HG02938 (cell line): Measurements from ENCODE around the gene RTL10.
A peak's percentile ranks its signal among the peaks of the same experiment; 100 is the strongest.

Source experiments
- ATAC-seq: cut with Tn5 transposase; IDR thresholded peaks from one replicate; pipeline ENCODE4 v1.9.1; 2021; ENCODE audit warnings: mild to moderate bottlenecking, moderate library complexity; ENCODE audit not compliant: unreplicated experiment

RTL10 gene

DNA sequence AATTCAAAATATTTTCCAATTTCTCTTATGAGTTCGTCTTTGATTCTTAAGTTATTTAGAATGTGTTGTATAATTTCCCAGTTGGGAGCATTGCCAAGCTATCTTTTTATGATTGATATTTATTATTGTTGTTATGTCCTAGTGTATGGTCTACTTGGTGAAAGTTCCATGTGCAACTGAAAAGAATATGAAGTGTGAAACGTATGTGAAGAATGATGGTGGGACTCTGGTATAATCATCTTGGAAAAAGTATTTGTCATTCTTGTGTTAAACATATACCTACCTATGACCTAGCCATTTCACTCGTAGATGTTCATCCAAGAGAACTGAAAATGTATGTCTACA is 12.0 kb upstream of the RTL10 start:
- ATAC-seq, result no peak

DNA sequence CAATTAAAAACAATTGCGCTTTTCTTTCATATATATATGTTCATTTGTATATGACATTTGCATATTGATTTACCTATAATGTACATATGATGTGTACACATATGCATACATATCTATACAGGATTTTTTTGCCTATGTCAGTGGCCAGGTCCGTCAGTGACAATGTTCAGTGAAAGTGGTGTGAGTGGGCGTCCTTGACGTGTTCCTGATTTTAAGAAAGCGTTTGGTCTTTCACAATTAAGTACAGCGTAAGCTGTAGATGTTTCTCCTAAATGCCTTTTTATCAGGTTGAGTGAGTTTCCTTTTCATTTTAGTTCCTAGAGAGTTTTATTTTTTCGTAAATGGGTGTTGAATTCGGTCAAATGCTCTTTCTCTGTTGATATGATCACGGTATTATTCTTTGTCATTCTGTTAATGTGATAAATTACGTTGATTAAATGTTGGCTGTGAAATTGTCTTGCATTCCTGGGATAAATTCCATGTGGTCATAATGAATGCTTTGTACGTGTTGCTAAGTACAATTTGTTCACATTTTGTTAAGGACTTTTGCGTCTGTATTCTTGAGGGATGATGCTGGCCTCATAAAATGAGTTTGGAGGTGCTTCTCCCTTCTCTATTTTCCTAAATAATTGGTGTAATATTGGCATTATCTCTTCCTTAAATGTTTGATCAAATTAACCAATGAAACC is 10.6 kb upstream of the RTL10 start:
- ATAC-seq, result no peak

- no peak for ATAC-seq
Observed at GRCh38 chr22:19864538-19865106, 9.9 kb upstream of the RTL10 start.

GRCh38 chr22:19863571-19863970 is 8.9 kb upstream of the RTL10 start:
- no peak for ATAC-seq

GRCh38 chr22:19862619-19863246 is 8.1 kb upstream of the RTL10 start:
- ATAC-seq, result no peak

DNA sequence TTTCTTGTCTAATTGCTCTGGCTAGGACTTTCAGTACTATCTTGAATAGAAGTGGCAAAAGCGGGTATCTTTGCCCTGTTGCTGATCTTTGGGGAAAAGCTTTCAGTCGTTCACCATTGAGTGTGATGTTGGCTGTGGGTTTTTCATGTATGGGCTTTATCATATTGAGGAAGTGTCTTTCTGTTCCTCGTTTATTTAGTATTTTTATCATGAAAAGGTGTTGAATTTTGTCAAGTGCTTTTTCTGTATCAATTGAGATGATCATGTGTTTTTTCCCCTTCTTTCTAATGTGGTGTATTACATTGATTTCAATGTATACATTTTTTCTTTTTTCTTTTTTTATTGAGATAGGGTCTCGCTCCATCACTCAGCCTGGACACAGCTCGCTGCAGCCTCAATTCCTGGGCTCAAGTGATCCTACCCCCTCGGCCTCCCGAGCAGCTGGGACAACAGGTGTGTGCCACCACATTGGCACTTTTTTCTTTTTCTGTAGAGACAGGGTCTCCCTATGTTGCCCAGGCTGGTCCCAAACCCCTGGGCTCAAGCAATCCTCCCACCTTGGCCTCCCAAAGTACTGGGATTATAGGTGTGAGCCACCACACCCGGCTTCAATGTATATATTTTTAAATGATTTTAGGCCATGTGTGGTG is 5.3 kb upstream of the RTL10 start:
- ATAC-seq, result no peak

DNA sequence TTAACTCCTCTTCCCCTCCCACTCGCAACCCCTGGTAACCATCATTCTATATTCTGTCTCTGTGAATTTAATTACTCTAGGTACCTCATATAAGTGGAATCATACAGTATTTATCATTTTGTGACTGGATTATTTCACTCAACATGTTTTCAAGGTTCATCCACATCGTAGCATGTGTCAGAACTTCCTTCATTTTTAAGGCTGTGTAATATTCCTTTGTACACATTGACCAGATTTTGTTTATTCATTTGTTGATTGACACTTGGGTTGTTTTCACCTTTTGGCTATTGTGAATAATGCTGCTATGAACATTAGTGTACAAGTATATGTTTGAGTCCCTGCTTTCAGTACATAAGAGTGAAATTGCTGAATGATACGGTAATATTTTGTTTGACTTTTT is 2.7 kb upstream of the RTL10 start:
- no peak for ATAC-seq

- ATAC-seq, result peak; percentile 11
Observed at GRCh38 chr22:19855504-19856409, 1.1 kb upstream of the RTL10 start.

GRCh38 chr22:19853879-19854777 is 546 bp downstream of the RTL10 start:
- no peak for ATAC-seq

GRCh38 chr22:19853058-19853878 is 1.4 kb downstream of the RTL10 start:
- no peak for ATAC-seq

DNA sequence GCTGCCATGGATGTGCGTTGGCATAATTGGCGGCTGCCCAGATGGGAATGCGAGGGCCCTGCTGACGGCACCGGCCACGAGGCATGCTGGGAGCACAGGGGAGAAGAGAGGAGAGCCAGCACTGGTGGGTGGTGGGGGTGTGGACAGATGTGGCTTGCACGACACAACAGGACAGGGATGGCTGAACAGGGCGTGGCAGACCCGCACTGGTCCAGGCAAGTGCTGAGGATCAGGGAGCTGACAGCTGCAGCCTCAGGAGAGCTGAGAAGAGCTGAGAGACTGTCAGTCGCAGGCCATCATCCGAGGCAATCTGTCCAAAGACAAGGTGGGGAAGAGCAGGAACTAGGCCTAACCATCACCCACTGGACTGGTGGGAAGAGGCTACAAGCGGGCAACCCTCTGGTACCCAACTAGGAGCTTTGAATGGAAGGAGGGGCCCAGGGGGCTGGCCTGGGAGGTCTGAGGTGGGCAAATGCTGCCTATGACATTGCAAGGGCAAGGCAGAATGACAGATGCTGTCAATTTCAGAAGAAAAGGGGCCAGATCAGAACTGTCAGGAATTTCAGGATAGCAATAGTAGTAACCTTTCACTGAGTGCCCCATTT is 2.4 kb downstream of the RTL10 start:
- ATAC-seq, result no peak

DNA sequence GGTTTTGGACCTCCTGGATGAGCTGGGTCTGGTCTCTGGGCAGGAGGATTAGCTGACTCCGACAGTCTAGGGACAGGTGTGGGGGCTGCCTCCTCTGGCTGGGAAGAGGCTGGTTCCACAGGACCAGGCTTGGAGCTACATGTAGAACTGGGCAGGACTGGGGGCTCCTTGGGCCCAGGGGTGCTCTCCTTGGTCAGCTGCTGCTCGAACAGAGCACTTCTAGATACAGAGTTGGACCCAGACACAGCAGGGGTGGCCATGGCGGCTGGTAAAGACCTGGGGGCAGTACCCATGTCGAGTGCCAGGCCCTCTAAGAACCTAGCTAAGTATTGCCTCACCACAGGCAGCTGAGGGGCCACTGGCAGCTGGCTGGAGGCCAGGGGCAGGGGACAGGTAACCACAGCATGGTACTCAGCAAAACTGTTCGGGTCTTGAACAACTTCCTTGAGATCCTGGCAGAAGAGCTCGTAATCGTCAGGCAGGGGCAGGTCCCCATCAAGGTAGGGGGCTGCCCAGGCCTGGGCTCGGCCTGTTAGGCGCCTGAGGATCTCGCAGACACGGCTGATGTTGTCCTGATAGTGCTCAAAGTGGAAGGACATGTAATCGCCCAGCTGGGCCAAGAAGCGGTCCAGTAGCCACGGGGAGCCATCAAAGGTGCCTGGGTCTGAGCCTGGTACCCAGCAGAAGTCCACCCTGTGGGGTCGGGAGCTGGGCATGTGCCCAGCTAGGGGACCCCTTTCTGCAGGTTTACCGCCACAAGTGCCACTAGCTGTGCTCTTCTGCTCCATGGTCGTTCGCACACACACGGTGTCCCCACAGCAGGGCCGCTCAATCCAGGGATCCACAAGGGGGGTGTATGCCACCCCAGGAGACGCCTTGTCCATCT is 3.1 kb downstream of the RTL10 start:
- ATAC-seq, result no peak

- no peak for ATAC-seq
Observed at GRCh38 chr22:19850763-19851109, 3.9 kb downstream of the RTL10 start.

DNA sequence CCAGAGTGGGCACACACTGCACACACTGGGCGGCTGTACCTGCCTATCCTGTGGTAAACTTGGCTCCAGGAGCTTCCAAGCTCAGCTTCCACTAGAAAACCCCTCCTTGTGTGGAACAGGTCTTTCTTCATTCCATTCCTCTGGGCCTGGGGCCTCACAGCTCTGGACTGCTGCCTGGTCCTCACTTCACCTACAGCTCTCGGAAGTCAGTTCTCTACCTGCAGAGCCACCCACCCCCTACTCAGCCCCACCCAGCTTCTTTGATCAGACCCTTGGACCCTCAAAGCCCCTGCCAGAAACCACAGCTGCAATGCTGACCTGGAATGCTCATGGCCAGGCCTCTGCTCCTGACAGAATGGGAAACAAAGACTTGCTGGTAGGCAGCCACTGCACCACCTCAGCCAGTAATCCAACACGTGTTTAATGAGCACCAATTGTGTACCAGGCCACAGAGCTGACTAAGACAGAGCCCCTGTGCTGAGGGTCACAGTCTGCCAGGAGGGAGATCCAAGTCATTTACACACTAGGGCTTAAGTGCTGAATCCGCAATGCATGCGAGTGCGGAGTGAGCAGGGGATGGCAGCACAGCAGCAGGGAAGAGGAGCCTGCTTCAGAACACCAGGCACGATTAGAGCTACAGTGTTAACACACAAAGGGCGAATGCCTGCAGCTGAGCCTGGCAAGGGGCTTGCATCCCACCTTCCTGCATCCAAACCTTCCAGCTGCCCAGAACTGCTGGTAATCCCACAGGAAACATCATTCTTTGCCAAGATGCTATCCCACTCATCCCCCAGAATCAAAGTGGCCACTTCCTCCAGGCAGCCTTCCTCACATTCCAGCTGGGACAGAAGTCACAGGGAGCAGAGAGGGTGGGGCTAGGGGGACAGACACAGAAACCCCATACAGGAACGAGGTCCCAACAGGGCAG is 4.6 kb downstream of the RTL10 start:
- ATAC-seq, result no peak

DNA sequence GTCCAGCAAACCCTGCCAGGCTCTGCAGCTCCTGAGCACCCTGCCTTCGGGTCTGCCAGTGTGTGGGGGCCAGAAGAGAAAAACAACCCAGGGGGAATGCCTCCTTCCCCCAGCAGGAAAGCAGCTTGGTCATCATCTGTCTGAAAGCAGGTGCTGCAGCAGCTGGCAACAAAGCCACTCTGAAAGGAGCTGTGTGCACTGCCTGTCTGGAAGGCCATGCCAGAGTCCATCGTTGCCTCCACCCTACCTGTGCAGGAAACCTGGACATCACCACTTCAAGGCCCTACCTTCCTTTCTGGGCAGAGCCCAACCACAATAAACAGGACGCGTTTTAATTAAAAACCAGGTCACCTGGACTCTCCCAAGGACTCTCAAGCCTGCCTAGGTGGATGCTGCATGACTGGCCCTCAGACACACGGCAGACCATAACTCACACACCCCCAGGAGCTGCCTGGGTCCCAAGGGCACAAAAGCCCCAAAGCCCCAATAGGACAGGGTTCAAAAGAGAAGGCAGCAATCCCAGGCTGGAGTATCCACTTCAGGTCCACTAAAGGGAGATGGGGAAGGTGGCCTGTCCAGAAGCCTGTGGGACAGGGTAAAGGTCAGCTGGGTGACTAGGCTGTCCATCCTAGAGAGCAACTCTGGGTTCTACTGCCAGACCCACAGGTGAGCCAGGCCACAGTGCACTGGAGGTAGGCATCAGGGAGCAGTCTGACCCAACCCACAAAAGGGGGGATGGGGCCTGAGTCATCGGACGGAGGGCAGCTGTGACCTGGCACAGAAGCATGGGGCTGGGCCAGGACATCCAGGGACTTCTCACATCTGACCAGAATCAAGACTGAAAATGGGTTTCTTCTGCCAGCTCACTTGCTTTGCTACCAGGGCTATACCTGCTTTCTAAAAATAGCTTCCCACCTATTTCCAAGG is 6.1 kb downstream of the RTL10 start:
- no peak for ATAC-seq

DNA sequence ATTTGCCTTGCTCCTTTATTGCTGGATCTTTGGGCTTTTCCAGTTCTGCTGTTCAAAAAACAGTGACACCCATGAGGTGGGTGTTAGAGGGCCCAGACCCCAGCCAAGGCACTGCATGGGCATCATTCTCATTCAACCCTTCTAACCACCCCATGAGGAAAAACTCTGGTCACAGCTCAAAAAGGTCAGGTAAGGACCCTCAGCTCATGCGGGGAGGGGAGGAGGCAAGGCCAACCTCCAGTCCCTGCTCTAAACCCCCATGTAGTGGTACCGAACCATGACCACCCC is 7.4 kb downstream of the RTL10 start:
- no peak for ATAC-seq
